ENCODE measurements around the gene PPM1F.

The PPM1F gene

GRCh38 chr22:21970800-21971617, 18.4 kb upstream of the PPM1F start:
- Histone ChIP-seq H3K4me1 (ENCODE audit: insufficient read depth, poor library complexity, severe bottlenecking) (no peaks in the 10 kb centered on the region), H3K4me3 (ENCODE audit: severe bottlenecking) (no peak overlapping the region), H3K36me3 (ENCODE audit: low read depth) (peaks cover 86% of the 10 kb centered on the region), H3K9me3 (ENCODE audit: severe bottlenecking) (no peaks in the 10 kb centered on the region), H3K27ac (ENCODE audit: poor library complexity, severe bottlenecking) (no peak overlapping the region), H3K27me3 (ENCODE audit: insufficient read depth, poor library complexity, severe bottlenecking) (no peaks in the 10 kb centered on the region)
- ATAC-seq (ENCODE audit: low read depth): no peak
- DNase-seq (ENCODE audit: low spot score): no peak
- no peak for TF ChIP-seq CTCF (IDR thresholded peaks at IDR 0.05; ENCODE audit: poor library complexity, severe bottlenecking)

GRCh38 chr22:21970037-21970799, 17.6 kb upstream of the PPM1F start:
- H3K4me1 ChIP-seq (ENCODE audit: insufficient read depth, poor library complexity, severe bottlenecking): no peaks in the 10 kb centered on the region
- no peaks in the 10 kb centered on the region for H3K9me3 ChIP-seq (ENCODE audit: severe bottlenecking)
- TF ChIP-seq CTCF (IDR thresholded peaks at IDR 0.05; ENCODE audit: poor library complexity, severe bottlenecking): no peak
- ATAC-seq (ENCODE audit: low read depth) (no peak), DNase-seq (ENCODE audit: low spot score) (no peak)
- no peak overlapping the region for H3K27ac ChIP-seq (ENCODE audit: poor library complexity, severe bottlenecking)
- H3K27me3 ChIP-seq (ENCODE audit: insufficient read depth, poor library complexity, severe bottlenecking): no peaks in the 10 kb centered on the region
- H3K36me3 ChIP-seq (ENCODE audit: low read depth): peaks cover 85% of the 10 kb centered on the region
- H3K4me3 ChIP-seq (ENCODE audit: severe bottlenecking): no peak overlapping the region

- no peak for TF ChIP-seq CTCF (IDR thresholded peaks at IDR 0.05; ENCODE audit: poor library complexity, severe bottlenecking)
- no peak overlapping the region for H3K4me3 ChIP-seq (ENCODE audit: severe bottlenecking)
- H3K9me3 ChIP-seq (ENCODE audit: severe bottlenecking): no peaks in the 10 kb centered on the region
- H3K27ac ChIP-seq (ENCODE audit: poor library complexity, severe bottlenecking): no peak overlapping the region
- no peaks in the 10 kb centered on the region for H3K27me3 ChIP-seq (ENCODE audit: insufficient read depth, poor library complexity, severe bottlenecking)
- H3K4me1 ChIP-seq (ENCODE audit: insufficient read depth, poor library complexity, severe bottlenecking): no peaks in the 10 kb centered on the region
- DNase-seq (ENCODE audit: low spot score) (no peak), ATAC-seq (ENCODE audit: low read depth) (no peak)
- H3K36me3 ChIP-seq (ENCODE audit: low read depth): peaks cover 79% of the 10 kb centered on the region
Observed at GRCh38 chr22:21968452-21969129, 15.9 kb upstream of the PPM1F start.

GRCh38 chr22:21967693-21968271, 15.1 kb upstream of the PPM1F start:
- H3K9me3 ChIP-seq (ENCODE audit: severe bottlenecking): no peaks in the 10 kb centered on the region
- no peak for TF ChIP-seq CTCF (IDR thresholded peaks at IDR 0.05; ENCODE audit: poor library complexity, severe bottlenecking)
- peaks cover 74% of the 10 kb centered on the region for H3K36me3 ChIP-seq (ENCODE audit: low read depth)
- DNase-seq (ENCODE audit: low spot score) (no peak), ATAC-seq (ENCODE audit: low read depth) (no peak)
- H3K4me1 ChIP-seq (ENCODE audit: insufficient read depth, poor library complexity, severe bottlenecking): no peaks in the 10 kb centered on the region
- H3K27ac ChIP-seq (ENCODE audit: poor library complexity, severe bottlenecking): no peak overlapping the region
- H3K4me3 ChIP-seq (ENCODE audit: severe bottlenecking): no peak overlapping the region
- no peaks in the 10 kb centered on the region for H3K27me3 ChIP-seq (ENCODE audit: insufficient read depth, poor library complexity, severe bottlenecking)
